Neuron (in vitro differentiated cells): ENCODE results near the gene ATG10.

Experiments
- H2AFZ ChIP-seq: one replicate; pipeline ENCODE4 v1.6.1; 2013; ENCODE audit warnings: low read depth, mild to moderate bottlenecking, inconsistent platforms, low read length, moderate library complexity
- H3K27me3 ChIP-seq: one replicate; pipeline ENCODE4 v1.6.1; 2013; ENCODE audit warnings: low read length; ENCODE audit not compliant: insufficient read depth
- H3K36me3 ChIP-seq: one replicate; pipeline ENCODE4 v1.6.1; 2013; ENCODE audit warnings: low read length; ENCODE audit not compliant: insufficient read depth
- H3K4me1 ChIP-seq: one replicate; pipeline ENCODE4 v1.6.1; 2013; ENCODE audit warnings: low read length; ENCODE audit not compliant: insufficient read depth
- H3K4me3 ChIP-seq: 2 replicates; pipeline ENCODE4 v1.5.1; 2013; ENCODE audit warnings: mild to moderate bottlenecking, low read length, moderate library complexity
- H3K9me3 ChIP-seq: one replicate; pipeline ENCODE4 v1.6.1; 2013; ENCODE audit warnings: low read length

The ATG10 gene

DNA sequence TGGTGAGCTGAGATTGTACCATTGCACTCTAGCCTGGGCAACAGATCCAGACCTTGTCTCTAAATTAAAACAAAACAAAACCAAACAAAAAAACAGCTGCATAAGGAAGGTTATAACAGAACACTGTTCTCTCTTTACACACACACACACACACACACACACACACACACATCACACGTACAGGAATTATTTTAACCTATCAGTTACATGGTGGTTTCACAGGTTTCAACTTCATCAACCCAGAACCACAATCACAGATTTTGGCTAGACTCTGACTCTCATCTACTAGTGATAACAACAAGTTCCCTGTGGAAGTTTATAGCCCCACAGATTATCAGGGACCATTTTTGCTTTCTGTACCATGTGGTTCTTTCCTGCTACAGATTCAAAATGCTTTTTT is 246.1 kb downstream of the ATG10 start:
- Histone ChIP-seq H3K4me1 (no peaks in the 10 kb centered on the region), H3K36me3 (no peaks in the 10 kb centered on the region), H3K9me3 (no peaks in the 10 kb centered on the region), H3K4me3 (no peak overlapping the region), H3K27me3 (no peaks in the 10 kb centered on the region), H2AFZ (no peak overlapping the region)

DNA sequence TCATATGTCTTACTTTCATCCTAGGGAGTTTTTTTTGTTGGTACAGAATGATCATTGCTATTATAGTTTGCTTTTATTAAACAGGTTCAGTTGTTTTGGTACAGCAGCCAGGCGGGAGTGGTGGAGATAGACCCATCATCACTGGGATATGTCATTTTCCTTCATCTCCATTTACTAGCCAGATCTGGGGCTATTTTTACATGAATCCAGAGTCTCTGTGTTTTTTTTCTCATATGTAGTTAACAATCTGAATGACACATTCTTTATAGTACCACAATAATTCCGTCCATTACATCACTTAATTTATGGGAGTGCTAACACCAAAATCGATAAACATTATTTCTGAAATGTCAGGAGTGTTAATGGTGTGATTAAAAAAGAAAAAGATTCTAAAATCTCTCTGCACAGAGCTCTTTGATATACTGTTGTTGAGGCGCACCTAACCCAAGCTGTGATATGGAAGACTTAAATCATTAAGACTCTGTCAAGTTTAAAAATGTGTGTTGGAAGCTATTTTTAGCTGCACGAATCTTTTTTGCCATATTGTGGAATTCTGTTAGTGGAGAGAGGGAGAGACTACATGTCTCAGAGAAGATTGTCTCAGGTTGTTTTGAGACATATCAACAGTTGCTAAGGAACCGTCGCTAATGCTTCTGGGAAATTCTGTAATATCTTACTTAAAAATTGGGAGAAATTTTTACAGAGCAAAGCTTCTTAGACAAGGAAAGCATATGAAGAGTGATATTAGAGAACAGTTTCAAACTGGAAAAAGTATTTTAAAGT is 246.7 kb downstream of the ATG10 start:
- Histone ChIP-seq H3K36me3 (no peaks in the 10 kb centered on the region), H2AFZ (no peak overlapping the region), H3K27me3 (no peaks in the 10 kb centered on the region), H3K4me3 (no peak overlapping the region), H3K9me3 (no peaks in the 10 kb centered on the region), H3K4me1 (no peaks in the 10 kb centered on the region)

DNA sequence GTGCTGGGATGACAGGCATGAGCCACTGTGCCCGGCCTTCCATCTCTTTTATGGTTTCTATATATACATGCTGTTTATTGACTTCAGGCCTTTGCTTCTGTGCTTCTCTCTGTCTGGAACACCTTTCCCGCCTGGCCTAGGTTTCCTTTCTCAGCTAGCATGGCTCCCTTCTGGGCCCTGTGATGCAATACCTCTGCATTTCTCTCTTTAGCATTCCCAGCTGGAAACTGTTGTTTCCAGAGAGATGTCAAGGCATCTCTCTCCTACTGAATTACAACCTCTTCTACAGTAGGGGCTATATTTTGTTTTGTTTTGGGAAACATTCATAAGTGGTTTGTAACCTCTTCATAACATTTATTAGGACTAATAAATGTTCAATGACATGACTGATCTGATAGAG is 249.2 kb downstream of the ATG10 start:
- H3K4me1 ChIP-seq: no peaks in the 10 kb centered on the region
- H3K27me3 ChIP-seq: no peaks in the 10 kb centered on the region
- H3K36me3 ChIP-seq: no peaks in the 10 kb centered on the region
- no peak overlapping the region for H3K4me3 ChIP-seq
- no peak overlapping the region for H2AFZ ChIP-seq
- no peaks in the 10 kb centered on the region for H3K9me3 ChIP-seq

DNA sequence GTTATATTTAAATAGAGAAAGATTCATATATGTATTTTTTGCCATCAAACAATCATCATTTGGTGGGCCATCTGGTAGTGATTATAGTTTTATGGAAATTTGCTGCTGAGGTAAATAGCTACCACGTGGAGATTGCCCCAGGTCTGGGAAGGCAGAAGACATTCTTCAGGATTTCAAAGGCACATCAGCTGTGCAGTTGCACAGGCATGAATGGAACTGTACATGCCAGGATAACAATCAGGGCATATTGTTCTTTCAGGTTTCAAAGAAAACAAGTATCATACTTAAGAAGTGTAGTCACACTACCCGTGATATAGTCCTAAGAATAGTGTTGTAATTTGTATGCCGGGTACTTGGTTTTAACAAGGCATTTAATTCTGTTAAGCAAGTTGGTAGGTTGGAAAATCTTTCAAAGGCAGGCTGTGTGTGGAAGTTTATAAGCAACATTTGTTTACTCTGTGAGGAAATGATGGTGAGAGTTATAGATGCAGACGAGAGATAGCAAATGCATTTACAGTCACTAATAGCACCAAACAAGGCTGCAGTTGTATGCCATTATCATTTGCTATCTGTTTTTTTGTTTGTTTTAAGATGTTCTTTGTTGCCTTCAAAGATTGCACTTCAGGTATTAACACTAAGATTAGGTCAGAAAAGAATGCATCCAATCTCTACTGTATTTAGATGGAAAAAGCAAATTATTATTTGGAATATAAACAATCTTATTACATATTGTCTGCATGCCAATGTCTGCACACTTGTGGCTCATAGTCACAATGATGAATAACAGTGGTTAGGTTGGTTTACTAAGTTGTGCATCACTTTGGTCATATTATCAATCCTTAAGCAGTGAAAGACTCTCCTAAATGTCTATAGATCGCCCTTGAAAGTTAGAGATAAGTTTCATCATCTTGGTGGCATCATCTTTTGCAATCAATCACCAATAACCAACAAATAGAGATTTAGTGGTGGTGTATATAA is 251.1 kb downstream of the ATG10 start:
- Histone ChIP-seq H3K9me3 (no peaks in the 10 kb centered on the region), H3K27me3 (no peaks in the 10 kb centered on the region), H3K36me3 (no peaks in the 10 kb centered on the region), H3K4me3 (no peak overlapping the region), H2AFZ (no peak overlapping the region), H3K4me1 (no peaks in the 10 kb centered on the region)

DNA sequence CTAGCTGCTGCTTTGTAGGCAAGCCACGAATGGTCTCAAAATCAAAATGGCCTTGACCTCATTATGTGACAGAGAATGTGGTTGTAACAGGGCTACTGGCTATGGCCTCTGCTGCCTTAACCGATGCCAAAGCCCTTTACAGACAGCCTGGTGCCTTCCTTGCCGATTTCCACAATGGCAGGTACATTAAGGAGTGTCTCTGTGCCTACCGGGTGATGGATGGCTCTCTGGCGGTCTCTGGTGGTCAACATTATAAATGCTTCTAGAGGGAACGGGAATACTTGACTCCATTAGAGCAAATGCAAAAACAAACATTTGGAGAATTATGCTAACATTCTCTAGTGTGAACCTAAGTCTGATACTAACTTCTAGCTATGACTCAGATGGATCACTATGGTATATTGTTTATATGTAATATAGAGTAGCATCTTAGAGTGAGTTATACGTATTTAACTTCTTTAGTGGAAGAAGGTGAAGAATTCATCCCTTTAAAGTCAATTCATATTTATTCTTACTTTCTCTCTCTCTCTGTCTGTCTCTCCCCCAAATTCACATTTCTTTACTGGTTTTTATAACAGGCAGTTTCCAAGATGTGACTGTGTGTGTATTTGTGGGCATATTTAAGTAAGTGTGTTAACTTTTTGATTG is 253.8 kb downstream of the ATG10 start:
- no peaks in the 10 kb centered on the region for H3K9me3 ChIP-seq
- no peak overlapping the region for H3K4me3 ChIP-seq
- H3K36me3 ChIP-seq: no peaks in the 10 kb centered on the region
- peak overlapping the region; percentile 22 for H2AFZ ChIP-seq
- H3K27me3 ChIP-seq: no peaks in the 10 kb centered on the region
- no peaks in the 10 kb centered on the region for H3K4me1 ChIP-seq

DNA sequence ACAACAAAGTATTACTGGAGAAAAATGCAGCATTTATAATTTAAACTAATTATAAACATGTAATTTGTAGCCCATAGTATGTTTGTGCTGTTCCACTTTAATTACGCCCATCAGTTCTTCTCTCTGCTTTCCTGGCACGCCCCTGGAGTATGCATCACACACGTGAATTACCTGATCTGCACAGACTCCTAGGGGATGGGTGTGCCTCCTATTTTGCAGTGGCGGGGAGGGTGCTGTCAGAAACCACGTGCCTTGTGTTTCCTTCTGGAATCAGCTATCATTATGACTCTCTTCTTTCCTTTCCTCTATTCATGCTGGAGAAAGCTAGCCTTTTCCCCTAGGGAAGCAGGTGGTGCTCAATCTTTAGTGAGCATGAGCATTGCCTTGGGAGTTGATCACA is 263.1 kb downstream of the ATG10 start:
- H2AFZ ChIP-seq: no peak overlapping the region
- no peaks in the 10 kb centered on the region for H3K9me3 ChIP-seq
- H3K36me3 ChIP-seq: no peaks in the 10 kb centered on the region

DNA sequence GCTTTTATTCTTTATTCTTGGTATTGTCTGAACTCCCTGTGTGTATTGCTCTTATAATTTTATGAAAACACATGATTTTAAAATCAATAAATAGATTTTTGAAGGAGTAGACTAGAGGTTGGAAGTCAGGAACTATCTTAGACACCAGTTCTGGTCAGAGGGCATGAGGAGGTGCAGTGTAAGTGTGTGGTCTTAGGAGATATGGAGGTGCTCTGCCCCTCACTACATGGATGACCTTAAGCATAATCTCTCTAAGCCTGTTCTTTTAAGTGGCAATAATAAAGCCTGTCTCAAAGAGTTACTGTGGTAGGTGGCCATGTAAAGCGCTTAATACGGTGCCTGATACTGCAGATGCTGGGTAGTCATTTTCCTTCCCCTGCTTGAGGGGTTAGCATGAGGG is 272.3 kb downstream of the ATG10 start:
- H3K27me3 ChIP-seq: no peaks in the 10 kb centered on the region
- no peaks in the 10 kb centered on the region for H3K36me3 ChIP-seq
- H2AFZ ChIP-seq: no peak overlapping the region
- no peaks in the 10 kb centered on the region for H3K4me1 ChIP-seq
- no peak overlapping the region for H3K4me3 ChIP-seq
- no peaks in the 10 kb centered on the region for H3K9me3 ChIP-seq

More for the DNA sequence above, 263.1 kb downstream of the ATG10 start:
- Histone ChIP-seq H3K4me1 (no peaks in the 10 kb centered on the region), H3K27me3 (no peaks in the 10 kb centered on the region), H3K4me3 (no peak overlapping the region)

DNA sequence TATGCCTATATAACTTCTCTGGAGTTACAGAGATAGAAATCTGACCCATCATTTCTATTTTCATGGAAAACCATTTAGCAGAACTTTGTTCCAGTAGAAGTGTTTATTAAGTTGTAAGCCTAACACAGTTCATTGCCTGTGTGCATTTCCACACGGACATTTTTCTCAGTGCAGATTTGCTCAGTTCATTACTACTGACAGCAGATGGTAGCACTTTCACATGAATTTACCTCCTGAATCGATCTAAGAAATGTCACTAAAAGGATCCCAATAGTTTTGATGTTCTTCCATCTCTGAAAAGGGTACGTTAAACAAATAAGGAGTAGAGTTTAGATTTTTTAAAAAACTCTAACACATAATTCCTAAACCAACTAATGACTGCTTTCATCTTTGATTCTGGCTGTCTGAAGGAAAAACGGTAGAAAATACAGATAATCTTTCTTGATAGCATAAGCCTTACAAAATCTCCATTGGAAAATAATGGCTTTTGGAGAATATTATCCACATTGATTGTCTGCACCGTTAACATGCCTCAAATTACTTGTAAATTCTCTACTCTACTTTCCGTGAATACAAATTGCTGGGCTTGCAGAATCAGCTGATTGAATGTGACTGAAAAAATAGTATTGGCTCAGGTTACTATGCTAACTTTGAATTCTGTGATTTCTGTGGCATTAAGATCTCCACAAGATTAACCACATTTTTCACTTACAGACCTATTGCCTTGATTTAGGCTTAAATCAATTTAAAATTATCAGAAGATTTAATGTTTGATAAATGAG is 273.2 kb downstream of the ATG10 start:
- Histone ChIP-seq H3K4me3 (no peak overlapping the region), H3K4me1 (no peaks in the 10 kb centered on the region), H3K27me3 (no peaks in the 10 kb centered on the region), H3K36me3 (no peaks in the 10 kb centered on the region), H3K9me3 (no peaks in the 10 kb centered on the region), H2AFZ (no peak overlapping the region)

DNA sequence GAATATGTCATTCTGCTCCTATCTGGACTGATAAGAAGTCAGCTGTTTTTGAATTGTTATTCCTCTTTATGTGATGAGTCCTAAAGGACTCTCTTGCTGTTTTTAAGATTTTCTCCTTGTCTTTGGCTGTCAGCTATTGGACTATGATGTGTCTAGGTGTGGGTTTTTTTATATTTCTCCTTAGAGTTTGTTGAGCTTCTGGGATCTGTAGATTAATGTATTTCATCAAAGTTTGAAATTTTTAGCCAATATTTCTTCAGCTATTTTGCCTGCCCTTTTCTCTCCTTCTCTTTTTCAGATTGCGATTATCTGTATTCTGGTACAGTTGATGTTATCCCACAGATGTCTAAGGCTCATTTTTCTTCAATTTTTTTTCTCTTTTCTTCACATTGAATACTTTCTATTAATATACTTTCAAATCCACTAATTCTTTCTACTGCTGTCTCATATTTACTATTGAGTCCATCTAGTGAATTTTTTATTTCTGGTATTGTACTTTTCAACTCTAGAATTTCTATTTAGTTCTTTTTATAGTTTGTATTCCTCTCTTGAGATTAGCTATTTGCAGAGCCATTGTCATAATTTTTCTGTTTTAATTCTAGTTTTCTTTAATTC is 275.2 kb downstream of the ATG10 start:
- Histone ChIP-seq H3K9me3 (no peaks in the 10 kb centered on the region), H3K36me3 (no peaks in the 10 kb centered on the region), H3K4me1 (no peaks in the 10 kb centered on the region), H3K27me3 (no peaks in the 10 kb centered on the region), H3K4me3 (no peak overlapping the region), H2AFZ (no peak overlapping the region)

DNA sequence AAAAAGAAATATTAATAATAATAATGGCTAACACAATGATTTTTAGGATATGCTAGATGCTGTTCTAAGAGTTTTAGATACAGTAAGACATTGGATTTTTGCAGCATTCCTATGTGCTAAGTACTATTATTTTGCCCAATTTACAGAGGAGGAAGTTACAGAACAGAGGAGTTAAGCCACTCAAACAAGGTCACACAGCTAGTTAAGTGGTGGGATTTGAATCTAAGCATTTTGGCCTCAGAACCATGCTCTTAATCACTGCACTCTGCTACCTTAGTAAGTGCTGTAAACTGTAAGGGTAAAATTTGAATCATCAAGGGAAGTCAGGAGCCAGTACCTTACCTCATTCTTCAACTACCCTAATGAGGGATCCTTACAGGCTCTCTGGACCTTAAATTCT is 280.9 kb downstream of the ATG10 start:
- Histone ChIP-seq H3K9me3 (peaks cover 1% of the 10 kb centered on the region), H3K4me1 (no peaks in the 10 kb centered on the region), H3K27me3 (no peaks in the 10 kb centered on the region), H2AFZ (no peak overlapping the region), H3K36me3 (no peaks in the 10 kb centered on the region), H3K4me3 (no peak overlapping the region)

DNA sequence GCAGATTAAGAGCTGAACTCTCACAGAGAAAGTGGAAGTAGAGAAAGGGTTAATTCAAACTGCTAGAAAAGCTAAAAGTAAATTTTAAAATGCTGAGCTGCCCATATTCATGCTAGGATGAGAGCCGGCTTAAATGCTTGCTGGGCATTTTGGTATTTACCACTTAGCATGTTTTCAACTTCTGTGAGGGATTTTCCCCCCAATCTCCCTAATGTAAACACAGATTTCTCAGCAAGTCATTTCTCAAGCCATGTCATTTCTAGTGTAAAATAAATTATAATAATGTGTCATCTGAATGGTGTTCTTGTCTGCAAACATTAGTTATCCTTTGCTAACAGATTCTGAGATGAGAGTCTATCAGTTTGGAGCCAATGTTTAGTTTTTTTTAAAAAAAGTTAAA is 284.0 kb downstream of the ATG10 start:
- Histone ChIP-seq H3K4me3 (no peak overlapping the region), H3K4me1 (peaks cover 2% of the 10 kb centered on the region), H3K27me3 (no peaks in the 10 kb centered on the region), H3K36me3 (no peaks in the 10 kb centered on the region), H3K9me3 (peaks cover 1% of the 10 kb centered on the region), H2AFZ (no peak overlapping the region)

DNA sequence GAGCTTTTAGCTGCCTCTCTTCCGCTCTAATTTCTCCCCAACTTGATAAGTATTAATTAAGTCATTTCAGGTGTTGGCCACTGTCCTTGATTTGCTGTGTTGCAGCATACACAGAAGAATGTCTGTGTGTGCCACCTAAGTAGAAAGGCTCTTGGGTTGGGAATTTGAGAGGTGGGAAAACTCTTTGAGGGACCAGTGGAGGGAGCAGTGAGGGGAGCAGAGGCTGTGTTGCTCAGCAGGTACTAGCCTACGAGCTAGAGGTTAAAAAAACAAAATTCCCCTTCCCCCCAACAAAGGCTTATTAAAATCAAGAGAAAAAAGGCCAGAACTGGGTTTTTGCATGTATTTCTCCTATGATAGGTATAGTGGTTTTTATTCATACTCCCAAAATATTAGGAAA is 285.4 kb downstream of the ATG10 start:
- peaks cover 2% of the 10 kb centered on the region for H3K4me1 ChIP-seq
- no peak overlapping the region for H2AFZ ChIP-seq
- no peaks in the 10 kb centered on the region for H3K27me3 ChIP-seq
- no peaks in the 10 kb centered on the region for H3K36me3 ChIP-seq
- H3K4me3 ChIP-seq: no peak overlapping the region
- H3K9me3 ChIP-seq: peaks cover 1% of the 10 kb centered on the region
